Ishikawa (cell line): ENCODE results near the gene CEACAM19.

Experiments
- CEBPB ChIP-seq: IDR thresholded peaks from 2 replicates; pipeline ENCODE4 v1.6.1; 2012
- CREB1 ChIP-seq: IDR thresholded peaks from 2 replicates; pipeline ENCODE4 v1.6.1; 2012; ENCODE audit warnings: low read depth
- EGR1 ChIP-seq: IDR thresholded peaks from 2 replicates; pipeline ENCODE4 v1.6.1; 2012
- EP300 ChIP-seq: IDR thresholded peaks from 2 replicates; pipeline ENCODE4 v1.6.1; 2012; ENCODE audit warnings: borderline replicate concordance
- FOXM1 ChIP-seq: IDR thresholded peaks from 2 replicates; pipeline ENCODE4 v1.6.1; 2012; ENCODE audit warnings: low read depth, borderline replicate concordance
- MAX ChIP-seq: IDR thresholded peaks from 2 replicates; pipeline ENCODE4 v1.6.1; 2012
- NFIC ChIP-seq: IDR thresholded peaks from 2 replicates; pipeline ENCODE4 v1.6.1; 2012
- RAD21 ChIP-seq: IDR thresholded peaks from 2 replicates; pipeline ENCODE4 v1.6.1; 2012; ENCODE audit warnings: low read depth
- REST ChIP-seq: IDR thresholded peaks from 2 replicates; pipeline ENCODE4 v1.6.1; 2012; ENCODE audit warnings: low read depth, mild to moderate bottlenecking
- TAF1 ChIP-seq: IDR thresholded peaks from 2 replicates; pipeline ENCODE4 v1.6.1; 2012; ENCODE audit warnings: low read depth, mild to moderate bottlenecking
- TCF12 ChIP-seq: IDR thresholded peaks from 2 replicates; pipeline ENCODE4 v1.6.1; 2012; ENCODE audit warnings: low read depth
- TEAD4 ChIP-seq: IDR thresholded peaks from 2 replicates; pipeline ENCODE4 v1.6.1; 2012
- YY1 ChIP-seq: IDR thresholded peaks from 2 replicates; pipeline ENCODE4 v1.6.1; 2012; ENCODE audit warnings: low read depth
- ZBTB7A ChIP-seq: IDR thresholded peaks from 2 replicates; pipeline ENCODE4 v1.6.1; 2012; ENCODE audit warnings: low read depth
- TF ChIP-seq, protein P1 (sequence below): IDR thresholded peaks from 2 replicates; pipeline ENCODE4 v1.6.1; 2012

The CEACAM19 gene

GRCh38 chr19:44635581-44636438 lies 35.5 kb upstream of the CEACAM19 start:
- no peak for TF ChIP-seq YY1
- no peak for TF ChIP-seq TEAD4
- TF ChIP-seq TCF12 = no peak
- no peak for TF ChIP-seq MAX
- no peak for TF ChIP-seq CREB1
- no peak for TF ChIP-seq ZBTB7A
- TF ChIP-seq EGR1 = no peak
- no peak for TF ChIP-seq REST
- TF ChIP-seq, protein P1, sequence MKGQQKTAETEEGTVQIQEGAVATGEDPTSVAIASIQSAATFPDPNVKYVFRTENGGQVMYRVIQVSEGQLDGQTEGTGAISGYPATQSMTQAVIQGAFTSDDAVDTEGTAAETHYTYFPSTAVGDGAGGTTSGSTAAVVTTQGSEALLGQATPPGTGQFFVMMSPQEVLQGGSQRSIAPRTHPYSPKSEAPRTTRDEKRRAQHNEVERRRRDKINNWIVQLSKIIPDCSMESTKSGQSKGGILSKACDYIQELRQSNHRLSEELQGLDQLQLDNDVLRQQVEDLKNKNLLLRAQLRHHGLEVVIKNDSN = no peak
- no peak for TF ChIP-seq CEBPB
- TF ChIP-seq RAD21 = no peak
- TF ChIP-seq NFIC = no peak
- TF ChIP-seq EP300 = no peak

GRCh38 chr19:44636439-44637389 lies 34.6 kb upstream of the CEACAM19 start:
- TF ChIP-seq ZBTB7A (no peak), MAX (no peak), EP300 (no peak), NFIC (no peak), REST (no peak), RAD21 (no peak), TCF12 (no peak), CREB1 (no peak), TAF1 (no peak), FOXM1 (no peak)
- TF ChIP-seq, protein P1 = no peak

GRCh38 chr19:44637390-44637764 lies 33.9 kb upstream of the CEACAM19 start:
- no peak for TF ChIP-seq REST
- TF ChIP-seq EP300 = no peak
- TF ChIP-seq CEBPB = no peak
- no peak for TF ChIP-seq EGR1
- no peak for TF ChIP-seq CREB1
- TF ChIP-seq, protein P1 = no peak
- TF ChIP-seq TCF12 = no peak
- TF ChIP-seq RAD21 = no peak
- no peak for TF ChIP-seq FOXM1
- no peak for TF ChIP-seq NFIC
- no peak for TF ChIP-seq TEAD4
- TF ChIP-seq MAX = no peak
- TF ChIP-seq YY1 = no peak
- no peak for TF ChIP-seq TAF1
- no peak for TF ChIP-seq ZBTB7A
